Calu3 (cell line): ENCODE results near the gene CCDC141. TPM values are rescaled to one million over a fixed set of nuclear protein-coding genes. Genes with fewer than 3 reads are reported as not detected.
"Not testable (repeated sequence)": the region's sequence is repeated elsewhere in the genome, so short reads cannot be mapped to it uniquely, and the experiment has no call there.

Experiments used
- BruUV-seq: library from RNA; stranded (reverse); fragments of 400-500 nt; replicated peaks from 2 replicates; lab custom pipeline; 2021; lab: Mats Ljungman, UMichigan
- CTCF ChIA-PET: fragments of 300-600 bp; sonication (Branson Sonifier 250); formaldehyde crosslinking; loops from one replicate; lab custom pipeline; 2022; ENCODE audit warnings: antibody characterized with exemption; lab: Charles Lee
- DNase-seq: peaks from one replicate; pipeline ENCODE4 v3.0.0; 2022
- H3K27ac Mint-ChIP-seq: one replicate; pipeline ENCODE4 v1.8.0; 2022; ENCODE audit warnings: mixed read lengths; ENCODE audit not compliant: unreplicated experiment
- H3K27me3 Mint-ChIP-seq: one replicate; pipeline ENCODE4 v1.8.0; 2022; ENCODE audit warnings: mixed read lengths; ENCODE audit not compliant: unreplicated experiment
- H3K36me3 Mint-ChIP-seq: one replicate; pipeline ENCODE4 v1.8.0; 2022; ENCODE audit warnings: mild to moderate bottlenecking, moderate library complexity, mixed read lengths; ENCODE audit not compliant: insufficient read depth, unreplicated experiment
- H3K4me1 Mint-ChIP-seq: one replicate; pipeline ENCODE4 v1.8.0; 2022; ENCODE audit warnings: mild to moderate bottlenecking, low read depth, mixed read lengths; ENCODE audit not compliant: unreplicated experiment
- H3K4me3 Mint-ChIP-seq: one replicate; pipeline ENCODE4 v1.8.0; 2022; ENCODE audit warnings: mild to moderate bottlenecking, low read depth, moderate library complexity, mixed read lengths; ENCODE audit not compliant: unreplicated experiment
- H3K9me3 Mint-ChIP-seq: one replicate; pipeline ENCODE4 v1.8.0; 2022; ENCODE audit warnings: low read depth, mixed read lengths; ENCODE audit not compliant: unreplicated experiment
- CTCF ChIP-seq: fragments of 200-600 bp; IDR thresholded peaks from one replicate; pipeline ENCODE4 v1.8.0; 2022; ENCODE audit warnings: antibody characterized with exemption; ENCODE audit not compliant: unreplicated experiment
- intact Hi-C: fragments of 100-400 bp; cut with micrococcal nuclease; formaldehyde crosslinking; loops from one replicate; pipeline ENCODE4 v1.10.0; 2022; ENCODE audit not compliant: unreplicated experiment
- total RNA-seq: library from RNA; stranded (reverse); gene quantifications from 2 replicates; pipeline ENCODE4 v1.2.3, GENCODE V29; 2022

CCDC141 gene
- total RNA-seq, 1 experiment from 2014 or later: 0.07 TPM

GRCh38 chr2:179059026-179059700, 9.2 kb upstream of the CCDC141 start:
- no peak overlapping the region for H3K27ac Mint-ChIP-seq
- no peak for TF ChIP-seq CTCF
- H3K4me1 Mint-ChIP-seq: peaks cover 9% of the 10 kb centered on the region
- no peak for DNase-seq
- peaks cover 1% of the 10 kb centered on the region for H3K9me3 Mint-ChIP-seq
- H3K4me3 Mint-ChIP-seq: no peak overlapping the region
- intact Hi-C loops: no loop called here
- no TSS peak for BruUV-seq
- no peaks in the 10 kb centered on the region for H3K27me3 Mint-ChIP-seq
- H3K36me3 Mint-ChIP-seq: no peaks in the 10 kb centered on the region
- CTCF ChIA-PET: no interaction called here

- BruUV-seq: no TSS peak
- CTCF ChIA-PET: no interaction called here
- Mint-ChIP-seq H3K4me1 (peaks cover 9% of the 10 kb centered on the region), H3K9me3 (no peaks in the 10 kb centered on the region), H3K4me3 (no peak overlapping the region), H3K27ac (no peak overlapping the region), H3K36me3 (no peaks in the 10 kb centered on the region), H3K27me3 (no peaks in the 10 kb centered on the region)
- no peak for TF ChIP-seq CTCF
- intact Hi-C loops: no loop called here
- no peak for DNase-seq
Observed at GRCh38 chr2:179057737-179058136, 7.8 kb upstream of the CCDC141 start.

- DNase-seq, CTCF ChIA-PET, H3K36me3 Mint-ChIP-seq, intact Hi-C loops, H3K4me1 Mint-ChIP-seq, H3K27me3 Mint-ChIP-seq, BruUV-seq, H3K9me3 Mint-ChIP-seq, H3K4me3 Mint-ChIP-seq, H3K27ac Mint-ChIP-seq: not testable (repeated sequence)
Observed at GRCh38 chr2:179053568-179053967, 3.6 kb upstream of the CCDC141 start.

- no TSS peak for BruUV-seq
- Mint-ChIP-seq H3K27ac (no peak overlapping the region), H3K36me3 (no peaks in the 10 kb centered on the region), H3K4me3 (no peak overlapping the region), H3K9me3 (no peaks in the 10 kb centered on the region), H3K4me1 (no peaks in the 10 kb centered on the region), H3K27me3 (no peaks in the 10 kb centered on the region)
- DNase-seq: no peak
- TF ChIP-seq CTCF: no peak
- CTCF ChIA-PET: no interaction called here
- intact Hi-C loops: no loop called here
Observed at GRCh38 chr2:179051250-179051649, 1.3 kb upstream of the CCDC141 start.

- Mint-ChIP-seq H3K27me3 (no peaks in the 10 kb centered on the region), H3K36me3 (no peaks in the 10 kb centered on the region), H3K27ac (no peak overlapping the region), H3K9me3 (no peaks in the 10 kb centered on the region), H3K4me1 (no peaks in the 10 kb centered on the region), H3K4me3 (no peak overlapping the region)
- DNase-seq: no peak
- intact Hi-C loops: no loop called here
- BruUV-seq: no TSS peak
- TF ChIP-seq CTCF: no peak
- CTCF ChIA-PET: no interaction called here
Observed at GRCh38 chr2:179050755-179051154, 818 bp upstream of the CCDC141 start.
